Endodermal cell (in vitro differentiated cells): ENCODE data around the gene RASGRF1. TPM values are rescaled to one million over a fixed set of nuclear protein-coding genes. Genes with fewer than 3 reads are reported as not detected.

Experiments used
- DNase-seq: peaks from one replicate; pipeline ENCODE4 v3.0.0-alpha.2; 2017
- H3K27ac ChIP-seq: 2 replicates; pipeline ENCODE4 v1.5.1; 2013; ENCODE audit warnings: mild to moderate bottlenecking, low read depth, low read length, moderate library complexity
- H3K27me3 ChIP-seq: 2 replicates; pipeline ENCODE4 v1.6.1; 2013; ENCODE audit warnings: mild to moderate bottlenecking, low read length, moderate library complexity; ENCODE audit not compliant: insufficient read depth, control insufficient read depth, poor library complexity, severe bottlenecking
- H3K36me3 ChIP-seq: 2 replicates; pipeline ENCODE4 v1.7.0; 2013; ENCODE audit warnings: mild to moderate bottlenecking, low read length, moderate library complexity; ENCODE audit not compliant: control insufficient read depth, insufficient read depth
- H3K4me1 ChIP-seq: one replicate; pipeline ENCODE4 v1.7.0; 2013; ENCODE audit warnings: low read length; ENCODE audit not compliant: control insufficient read depth, insufficient read depth
- H3K4me3 ChIP-seq: 2 replicates; pipeline ENCODE4 v1.5.1; 2013; ENCODE audit warnings: mild to moderate bottlenecking, low read length, moderate library complexity
- H3K9ac ChIP-seq: 2 replicates; pipeline ENCODE4 v1.6.1; 2013; ENCODE audit warnings: mild to moderate bottlenecking, low read length, moderate library complexity; ENCODE audit not compliant: poor library complexity, severe bottlenecking; ENCODE audit errors: extremely low read depth
- H3K9me3 ChIP-seq: 2 replicates; pipeline ENCODE4 v1.6.1; 2013; ENCODE audit warnings: mild to moderate bottlenecking, low read length, moderate library complexity; ENCODE audit not compliant: control insufficient read depth
- H3K27ac Mint-ChIP-seq: 2 replicates; pipeline ENCODE4 v1.8.0; 2020; ENCODE audit warnings: mixed read lengths
- H3K27me3 Mint-ChIP-seq: 2 replicates; pipeline ENCODE4 v1.8.0; 2021; ENCODE audit warnings: mild to moderate bottlenecking, mixed read lengths; ENCODE audit not compliant: insufficient read depth
- H3K36me3 Mint-ChIP-seq: 2 replicates; pipeline ENCODE4 v1.8.0; 2020; ENCODE audit warnings: low read depth, mixed read lengths
- H3K4me1 Mint-ChIP-seq: 2 replicates; pipeline ENCODE4 v1.8.0; 2020; ENCODE audit warnings: mixed read lengths
- H3K4me3 Mint-ChIP-seq: 2 replicates; pipeline ENCODE4 v1.8.0; 2020; ENCODE audit warnings: mild to moderate bottlenecking, moderate library complexity, mixed read lengths
- H3K9me3 Mint-ChIP-seq: 2 replicates; pipeline ENCODE4 v1.8.0; 2020; ENCODE audit warnings: mild to moderate bottlenecking, mixed read lengths
- CTCF ChIP-seq: fragments of 200-600 bp; sonication (generic); conservative IDR thresholded peaks from 2 replicates; pipeline ENCODE4 v1.5.0; 2021; ENCODE audit warnings: antibody characterized with exemption, mild to moderate bottlenecking
- WGBS, 2 experiments: methylation state at CpG; one replicate each; pipeline versions ENCODE4 v1.1.5 to v1.1.7; 2013; ENCODE audit warnings: missing lambda C conversion rate in 2 of 2, mixed read lengths in 1 of 2; ENCODE audit not compliant: insufficient coverage in 1 of 2, insufficient read length in 1 of 2; 5-methylcytosine and 5-hydroxymethylcytosine counted together
- total RNA-seq, 2 donors: library from RNA; stranded (reverse); fragmentation: NEBNext Ultra II Directional in 1 of 2; extraction: Animal tissue kit (Norgen Biotek cat#: 25700) in 1 of 2; gene quantifications; 2 replicates in 1 of 2; 3 replicates in 1 of 2; pipeline ENCODE4 v1.2.1, GENCODE V29; 2021

RASGRF1 gene
- total RNA-seq, 2 donors from 2014 or later, result 0.20 TPM; not detected in 1

- DNase-seq, result no peak
- Mint-ChIP-seq H3K4me1 (peaks cover 2% of the 10 kb centered on the region), H3K27me3 (peaks cover 13% of the 10 kb centered on the region), H3K36me3 (no peaks in the 10 kb centered on the region), H3K9me3 (no peaks in the 10 kb centered on the region), H3K27ac (no peak overlapping the region), H3K4me3 (no peak overlapping the region)
- 66 to 92% methylated on average over 2 to 4 of the region's 4 CpGs for WGBS, 2 experiments
- Histone ChIP-seq H3K27ac (no peak overlapping the region), H3K9me3 (no peaks in the 10 kb centered on the region), H3K4me1 (no peaks in the 10 kb centered on the region), H3K27me3 (peaks cover 11% of the 10 kb centered on the region), H3K9ac (no peak overlapping the region), H3K4me3 (no peak overlapping the region), H3K36me3 (no peaks in the 10 kb centered on the region)
- no peak for TF ChIP-seq CTCF
These were observed 30.4 kb downstream of the RASGRF1 start for GRCh38 chr15:79060175-79060574.

GRCh38 chr15:79059081-79059572 lies 31.5 kb downstream of the RASGRF1 start:
- Mint-ChIP-seq H3K9me3 (no peaks in the 10 kb centered on the region), H3K4me3 (no peak overlapping the region), H3K4me1 (peaks cover 2% of the 10 kb centered on the region), H3K27ac (no peak overlapping the region), H3K27me3 (peaks cover 15% of the 10 kb centered on the region), H3K36me3 (no peaks in the 10 kb centered on the region)
- no peak for TF ChIP-seq CTCF
- no peak overlapping the region for H3K27ac ChIP-seq
- WGBS, 2 experiments, result 41% methylated on average over 1 of the region's 1 CpG; no CpG with 5 or more reads in 1 of the 2 experiments
- H3K27me3 ChIP-seq, result peaks cover 11% of the 10 kb centered on the region
- H3K4me3 ChIP-seq, result no peak overlapping the region
- DNase-seq, result no peak
- H3K36me3 ChIP-seq, result no peaks in the 10 kb centered on the region
- H3K9me3 ChIP-seq, result no peaks in the 10 kb centered on the region
- H3K9ac ChIP-seq, result no peak overlapping the region
- no peaks in the 10 kb centered on the region for H3K4me1 ChIP-seq

GRCh38 chr15:79058260-79058850 lies 32.2 kb downstream of the RASGRF1 start:
- 91 to 97% methylated on average over 9 to 15 of the region's 15 CpGs for WGBS, 2 experiments
- no peak for TF ChIP-seq CTCF
- H3K27me3 Mint-ChIP-seq, result peaks cover 17% of the 10 kb centered on the region
- no peaks in the 10 kb centered on the region for H3K4me1 Mint-ChIP-seq
- H3K9me3 Mint-ChIP-seq, result no peaks in the 10 kb centered on the region
- DNase-seq, result no peak
- Histone ChIP-seq H3K9ac (no peak overlapping the region), H3K27me3 (peaks cover 11% of the 10 kb centered on the region), H3K27ac (no peak overlapping the region), H3K9me3 (no peaks in the 10 kb centered on the region), H3K36me3 (no peaks in the 10 kb centered on the region), H3K4me3 (no peak overlapping the region), H3K4me1 (no peaks in the 10 kb centered on the region)
- H3K36me3 Mint-ChIP-seq, result no peaks in the 10 kb centered on the region
- H3K27ac Mint-ChIP-seq, result no peak overlapping the region
- no peak overlapping the region for H3K4me3 Mint-ChIP-seq
